NB4 (cell line): ENCODE results near the gene GREB1L.
"Not testable (repeated sequence)": the region's sequence is repeated elsewhere in the genome, so short reads cannot be mapped to it uniquely, and the experiment has no call there.

Experiments
- DNase-seq: peaks from one replicate; pipeline ENCODE4 v3.0.0; 2010; ENCODE audit warnings: low read depth
- H3K4me3 ChIP-seq: one replicate; pipeline ENCODE4 v1.5.1; 2011; ENCODE audit warnings: mild to moderate bottlenecking, low read depth, low read length, moderate library complexity
- CTCF ChIP-seq: IDR thresholded peaks from one replicate; pipeline ENCODE4 v1.5.1; 2012; ENCODE audit warnings: low read depth, low read length
- MAX ChIP-seq: IDR thresholded peaks from 2 replicates; pipeline ENCODE4 v1.6.1; 2011; ENCODE audit warnings: low read depth, low read length
- MYC ChIP-seq: IDR thresholded peaks from 2 replicates; pipeline ENCODE4 v1.6.1; 2011; ENCODE audit warnings: low read depth, low read length
- POLR2A ChIP-seq: IDR thresholded peaks from 2 replicates; pipeline ENCODE4 v1.6.1; 2011; ENCODE audit warnings: mild to moderate bottlenecking; ENCODE audit not compliant: insufficient read length; ENCODE audit errors: extremely low read depth

The GREB1L gene

GRCh38 chr18:21273568-21273967, 31.5 kb downstream of the GREB1L start:
- no peak overlapping the region for H3K4me3 ChIP-seq
- TF ChIP-seq MAX (no peak), CTCF (no peak), MYC (no peak), POLR2A (no peak)
- no peak for DNase-seq

- no peak overlapping the region for H3K4me3 ChIP-seq
- no peak for DNase-seq
- TF ChIP-seq MYC = no peak
- TF ChIP-seq POLR2A = no peak
- no peak for TF ChIP-seq CTCF
- TF ChIP-seq MAX = no peak
Observed at GRCh38 chr18:21275645-21276044, 33.6 kb downstream of the GREB1L start.

GRCh38 chr18:21277578-21277977, 35.5 kb downstream of the GREB1L start:
- H3K4me3 ChIP-seq = no peak overlapping the region
- TF ChIP-seq MAX (no peak), CTCF (no peak), MYC (no peak), POLR2A (no peak)
- DNase-seq = no peak

- H3K4me3 ChIP-seq, DNase-seq: not testable (repeated sequence)
Observed at GRCh38 chr18:21278218-21278617, 36.2 kb downstream of the GREB1L start.

- TF ChIP-seq MYC (no peak), CTCF (no peak), MAX (no peak), POLR2A (no peak)
- H3K4me3 ChIP-seq = no peak overlapping the region
- no peak for DNase-seq
Observed at GRCh38 chr18:21281603-21282002, 39.6 kb downstream of the GREB1L start.

GRCh38 chr18:21284540-21284939, 42.5 kb downstream of the GREB1L start:
- TF ChIP-seq MAX = no peak
- no peak for TF ChIP-seq POLR2A
- no peak for TF ChIP-seq MYC
- no peak for TF ChIP-seq CTCF
- no peak for DNase-seq
- no peak overlapping the region for H3K4me3 ChIP-seq

- TF ChIP-seq POLR2A (no peak), CTCF (no peak), MAX (no peak), MYC (no peak)
- no peak overlapping the region for H3K4me3 ChIP-seq
- DNase-seq = no peak
Observed at GRCh38 chr18:21289827-21290226, 47.8 kb downstream of the GREB1L start.
